ENCODE data around the gene SOCS2.

Gene SOCS2

DNA sequence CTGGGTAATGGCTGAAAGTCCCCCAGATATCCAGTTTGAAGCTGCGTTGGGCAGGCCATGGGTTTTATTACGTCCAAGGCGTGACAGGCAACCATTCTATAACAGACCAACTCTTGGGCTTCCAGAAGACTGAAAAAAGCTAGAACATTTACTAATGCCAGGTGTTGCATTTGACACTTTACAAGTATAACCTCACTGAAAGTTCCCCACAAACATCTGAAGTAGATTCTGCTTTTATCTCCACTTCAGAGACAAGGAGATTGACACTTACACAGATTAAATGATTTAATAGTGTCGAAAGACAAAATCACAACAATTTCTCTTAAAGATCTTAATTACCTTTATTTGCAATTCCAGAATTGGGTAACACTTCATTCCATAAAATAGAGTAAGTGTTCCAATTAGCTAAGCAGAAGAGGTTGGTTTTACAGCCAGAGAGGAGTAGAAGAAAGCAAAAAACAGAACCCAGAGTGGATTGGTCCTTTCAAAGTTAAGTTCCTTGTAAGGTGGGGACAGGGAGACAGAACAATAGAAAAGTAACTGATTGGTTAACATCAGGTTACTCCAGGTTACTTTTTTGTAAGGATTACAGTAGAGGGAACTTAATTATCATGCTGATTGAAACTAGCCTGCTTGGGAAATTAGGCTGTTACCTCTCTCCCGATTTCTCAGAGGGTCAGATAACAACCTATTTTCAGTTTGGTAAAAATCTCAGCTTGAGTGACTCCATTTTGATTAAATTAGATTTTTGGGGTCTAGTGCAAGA is 11.3 kb downstream of the SOCS2 start:
- DNase-seq: no peak
- Histone ChIP-seq H3K79me1 (ENCODE audit: low read length) (peaks cover 1% of the 10 kb centered on the region), H3K4me1 (ENCODE audit: control insufficient read depth in 1 of 2, insufficient read depth in 2 of 2, low read length in 2 of 2) (peaks cover 5 to 8% of the 10 kb centered on the region in 2 experiments), H3K9me3 (ENCODE audit: insufficient read depth, low read depth, low read length) (no peaks in the 10 kb centered on the region), H3K9ac (ENCODE audit: low read length) (no peak overlapping the region), H3K79me2 (ENCODE audit: control insufficient read depth, insufficient read depth, low read length, poor library complexity) (no peaks in the 10 kb centered on the region), H3K4ac (ENCODE audit: low read depth, low read length) (no peak overlapping the region), H3K14ac (ENCODE audit: low read length) (no peak overlapping the region), H4K8ac (ENCODE audit: low read depth, low read length) (no peak overlapping the region), H2BK120ac (ENCODE audit: insufficient read depth, low read length, poor library complexity) (no peak overlapping the region), H4K12ac (ENCODE audit: low read depth, low read length) (no peak overlapping the region), H2AK5ac (ENCODE audit: low read length) (no peak overlapping the region), H2BK5ac (ENCODE audit: low read depth, low read length, poor library complexity) (no peak overlapping the region), H2AFZ (ENCODE audit: insufficient read depth, low read length, poor library complexity) (no peak overlapping the region), H3K23ac (ENCODE audit: low read length) (no peak overlapping the region), H3K4me2 (ENCODE audit: low read length) (no peak overlapping the region), H3K27ac (ENCODE audit: low read depth, low read length) (no peak overlapping the region), H3K4me3 (ENCODE audit: low read depth, low read length) (no peak overlapping the region), H3K27me3 (ENCODE audit: insufficient read depth, low read length) (no peaks in the 10 kb centered on the region), H4K91ac (ENCODE audit: low read depth, low read length) (no peak overlapping the region), H3K36me3 (ENCODE audit: control insufficient read depth in 1 of 2, insufficient read depth in 2 of 2, low read length in 2 of 2) (peaks cover 0 to 1% of the 10 kb centered on the region in 2 experiments), H2BK12ac (ENCODE audit: low read length) (no peak overlapping the region), H3K18ac (ENCODE audit: low read length) (no peak overlapping the region)
- no CpG with 5 or more reads among the region's 5 CpGs for WGBS (ENCODE audit: extremely low coverage, insufficient coverage, insufficient read length)

DNA sequence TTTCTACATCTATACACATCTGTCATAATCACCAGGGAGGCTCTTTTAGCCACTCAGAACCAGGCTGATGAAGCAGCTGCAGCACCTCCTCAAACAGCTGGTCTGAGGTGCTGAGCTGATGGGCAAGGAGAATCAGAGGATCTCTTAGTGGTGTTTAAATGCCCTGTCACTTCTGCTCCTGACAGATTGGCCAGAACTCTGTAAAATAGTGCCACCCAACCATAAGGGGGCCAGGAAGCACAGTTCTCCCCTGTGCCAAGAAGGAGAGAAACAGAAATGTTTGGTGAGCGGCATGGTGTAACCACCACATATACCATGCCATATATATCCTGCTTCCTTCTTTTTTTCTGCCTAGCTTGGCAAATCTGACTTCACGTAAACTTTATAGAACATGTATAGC is 12.8 kb downstream of the SOCS2 start:
- Histone ChIP-seq H3K14ac (ENCODE audit: low read length) (no peak overlapping the region), H3K36me3 (ENCODE audit: control insufficient read depth in 1 of 2, insufficient read depth in 2 of 2, low read length in 2 of 2) (no peaks in the 10 kb centered on the region), H3K18ac (ENCODE audit: low read length) (no peak overlapping the region), H3K23ac (ENCODE audit: low read length) (no peak overlapping the region), H4K91ac (ENCODE audit: low read depth, low read length) (no peak overlapping the region), H3K4ac (ENCODE audit: low read depth, low read length) (no peak overlapping the region), H3K79me1 (ENCODE audit: low read length) (no peaks in the 10 kb centered on the region), H2BK12ac (ENCODE audit: low read length) (no peak overlapping the region), H3K79me2 (ENCODE audit: control insufficient read depth, insufficient read depth, low read length, poor library complexity) (no peaks in the 10 kb centered on the region), H3K9me3 (ENCODE audit: insufficient read depth, low read depth, low read length) (no peaks in the 10 kb centered on the region), H2BK120ac (ENCODE audit: insufficient read depth, low read length, poor library complexity) (no peak overlapping the region), H2BK5ac (ENCODE audit: low read depth, low read length, poor library complexity) (no peak overlapping the region), H4K8ac (ENCODE audit: low read depth, low read length) (no peak overlapping the region), H3K27me3 (ENCODE audit: insufficient read depth, low read length) (no peaks in the 10 kb centered on the region), H3K4me1 (ENCODE audit: control insufficient read depth in 1 of 2, insufficient read depth in 2 of 2, low read length in 2 of 2) (peaks cover 5 to 7% of the 10 kb centered on the region in 2 experiments), H3K4me3 (ENCODE audit: low read depth, low read length) (no peak overlapping the region), H2AK5ac (ENCODE audit: low read length) (no peak overlapping the region), H4K12ac (ENCODE audit: low read depth, low read length) (no peak overlapping the region), H2AFZ (ENCODE audit: insufficient read depth, low read length, poor library complexity) (no peak overlapping the region), H3K9ac (ENCODE audit: low read length) (no peak overlapping the region), H3K27ac (ENCODE audit: low read depth, low read length) (no peak overlapping the region), H3K4me2 (ENCODE audit: low read length) (no peak overlapping the region)
- WGBS (ENCODE audit: extremely low coverage, insufficient coverage, insufficient read length): no CpG with 5 or more reads among the region's 2 CpGs
- no peak for DNase-seq

DNA sequence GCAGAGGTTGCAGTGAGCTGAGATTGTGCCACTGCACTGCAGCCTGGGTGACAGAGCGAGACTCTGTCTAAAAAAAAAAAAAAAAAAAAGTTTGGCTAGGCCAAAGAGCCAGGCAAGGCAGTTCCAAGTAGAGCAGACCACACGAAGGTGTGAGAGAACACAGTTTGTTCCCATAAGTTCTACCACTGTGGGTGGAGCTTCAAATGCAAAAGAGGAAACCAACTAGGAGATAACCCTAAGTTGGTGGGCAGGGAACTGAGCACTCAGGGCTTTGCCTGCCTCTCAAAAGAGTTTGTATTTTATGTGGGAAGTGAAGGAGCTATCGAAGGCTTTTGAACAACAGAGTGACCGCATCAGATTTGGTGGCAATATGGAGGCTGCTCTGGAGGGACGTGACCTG is 15.1 kb downstream of the SOCS2 start:
- Histone ChIP-seq H3K4me3 (ENCODE audit: low read depth, low read length) (no peak overlapping the region), H3K4ac (ENCODE audit: low read depth, low read length) (no peak overlapping the region), H3K18ac (ENCODE audit: low read length) (no peak overlapping the region), H3K23ac (ENCODE audit: low read length) (no peak overlapping the region), H3K79me1 (ENCODE audit: low read length) (no peaks in the 10 kb centered on the region), H2AFZ (ENCODE audit: insufficient read depth, low read length, poor library complexity) (no peak overlapping the region), H4K8ac (ENCODE audit: low read depth, low read length) (no peak overlapping the region), H2BK5ac (ENCODE audit: low read depth, low read length, poor library complexity) (no peak overlapping the region), H3K14ac (ENCODE audit: low read length) (no peak overlapping the region), H3K36me3 (ENCODE audit: control insufficient read depth in 1 of 2, insufficient read depth in 2 of 2, low read length in 2 of 2) (no peaks in the 10 kb centered on the region), H3K9me3 (ENCODE audit: insufficient read depth, low read depth, low read length) (no peaks in the 10 kb centered on the region), H2BK12ac (ENCODE audit: low read length) (no peak overlapping the region), H3K27me3 (ENCODE audit: insufficient read depth, low read length) (no peaks in the 10 kb centered on the region), H2AK5ac (ENCODE audit: low read length) (no peak overlapping the region), H3K27ac (ENCODE audit: low read depth, low read length) (no peak overlapping the region), H2BK120ac (ENCODE audit: insufficient read depth, low read length, poor library complexity) (no peak overlapping the region), H3K4me2 (ENCODE audit: low read length) (no peak overlapping the region), H4K12ac (ENCODE audit: low read depth, low read length) (no peak overlapping the region), H3K9ac (ENCODE audit: low read length) (no peak overlapping the region), H3K79me2 (ENCODE audit: control insufficient read depth, insufficient read depth, low read length, poor library complexity) (no peaks in the 10 kb centered on the region), H3K4me1 (ENCODE audit: control insufficient read depth in 1 of 2, insufficient read depth in 2 of 2, low read length in 2 of 2) (no peaks in the 10 kb centered on the region), H4K91ac (ENCODE audit: low read depth, low read length) (no peak overlapping the region)
- no CpG with 5 or more reads among the region's 5 CpGs for WGBS (ENCODE audit: extremely low coverage, insufficient coverage, insufficient read length)
- no peak for DNase-seq

DNA sequence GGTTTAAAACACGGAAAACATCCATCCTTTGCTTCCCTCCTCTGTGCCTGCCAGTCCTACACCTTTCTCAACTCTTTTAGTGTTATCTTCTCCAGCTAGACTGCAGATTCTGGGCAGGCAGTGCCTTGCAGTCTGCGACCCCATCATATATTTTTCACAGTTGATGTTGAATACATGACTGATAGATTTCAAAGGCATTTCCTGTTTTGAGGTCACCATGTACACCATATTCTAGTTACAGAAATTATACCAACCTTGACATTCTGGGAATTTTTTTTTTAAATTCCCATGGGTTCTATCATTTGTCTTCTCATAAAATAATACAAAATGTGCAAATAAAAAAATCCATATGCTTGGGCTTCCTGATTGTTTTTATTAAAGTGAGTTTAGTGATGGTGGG is 16.6 kb downstream of the SOCS2 start:
- no peak overlapping the region for H3K14ac ChIP-seq (ENCODE audit: low read length)
- H2BK120ac ChIP-seq (ENCODE audit: insufficient read depth, low read length, poor library complexity): no peak overlapping the region
- H3K27ac ChIP-seq (ENCODE audit: low read depth, low read length): no peak overlapping the region
- H3K4me1 ChIP-seq (ENCODE audit: control insufficient read depth in 1 of 2, insufficient read depth in 2 of 2, low read length in 2 of 2): no peaks in the 10 kb centered on the region
- no peak overlapping the region for H2AK5ac ChIP-seq (ENCODE audit: low read length)
- no peak overlapping the region for H2AFZ ChIP-seq (ENCODE audit: insufficient read depth, low read length, poor library complexity)
- no peaks in the 10 kb centered on the region for H3K79me2 ChIP-seq (ENCODE audit: control insufficient read depth, insufficient read depth, low read length, poor library complexity)
- no peak overlapping the region for H4K8ac ChIP-seq (ENCODE audit: low read depth, low read length)
- no peak overlapping the region for H3K4ac ChIP-seq (ENCODE audit: low read depth, low read length)
- no peak overlapping the region for H3K4me2 ChIP-seq (ENCODE audit: low read length)
- H3K23ac ChIP-seq (ENCODE audit: low read length): no peak overlapping the region
- no CpG with 5 or more reads among the region's 2 CpGs for WGBS (ENCODE audit: extremely low coverage, insufficient coverage, insufficient read length)
- no peak overlapping the region for H3K9ac ChIP-seq (ENCODE audit: low read length)
- H4K12ac ChIP-seq (ENCODE audit: low read depth, low read length): no peak overlapping the region
- H4K91ac ChIP-seq (ENCODE audit: low read depth, low read length): no peak overlapping the region
- DNase-seq: no peak
- no peaks in the 10 kb centered on the region for H3K79me1 ChIP-seq (ENCODE audit: low read length)
- no peaks in the 10 kb centered on the region for H3K27me3 ChIP-seq (ENCODE audit: insufficient read depth, low read length)
- no peak overlapping the region for H3K18ac ChIP-seq (ENCODE audit: low read length)
- H3K9me3 ChIP-seq (ENCODE audit: insufficient read depth, low read depth, low read length): no peaks in the 10 kb centered on the region
- no peaks in the 10 kb centered on the region for H3K36me3 ChIP-seq (ENCODE audit: control insufficient read depth in 1 of 2, insufficient read depth in 2 of 2, low read length in 2 of 2)
- H3K4me3 ChIP-seq (ENCODE audit: low read depth, low read length): no peak overlapping the region
- H2BK5ac ChIP-seq (ENCODE audit: low read depth, low read length, poor library complexity): no peak overlapping the region
- no peak overlapping the region for H2BK12ac ChIP-seq (ENCODE audit: low read length)

Measured in trophoblast cell (in vitro differentiated cells and primary cell).